Natural killer cell (primary cell): Measurements from ENCODE around the gene SLC44A1. TPM values are rescaled to one million over a fixed set of nuclear protein-coding genes. Genes with fewer than 3 reads are reported as not detected.

Source experiments
- ATAC-seq, 3 donors: fragments of 150-1000 bp in 2 of 3; fragments of 200-7000 bp in 1 of 3; cut with Tn5 transposase; 1 replicate in 1 of 3; 2 replicates in 2 of 3; pipeline ENCODE4 v1.10.0; 2021; ENCODE audit warnings: mild to moderate bottlenecking in 2 of 3, moderate library complexity in 2 of 3
- DNase-seq, 2 donors: peaks; one replicate each; pipeline versions ENCODE4 v3.0.0 to v3.0.0-alpha.2; 2013 to 2021; ENCODE audit warnings: mixed read lengths in 1 of 2
- H3K27ac ChIP-seq: one replicate; pipeline ENCODE4 v1.5.1; 2013; ENCODE audit warnings: mild to moderate bottlenecking, low read length
- H3K27me3 ChIP-seq: one replicate; pipeline ENCODE4 v1.6.1; 2013; ENCODE audit warnings: low read length; ENCODE audit not compliant: control insufficient read depth, insufficient read depth
- H3K36me3 ChIP-seq: one replicate; pipeline ENCODE4 v1.6.1; 2013; ENCODE audit warnings: low read length; ENCODE audit not compliant: control insufficient read depth, insufficient read depth
- H3K4me1 ChIP-seq: one replicate; pipeline ENCODE4 v1.6.1; 2013; ENCODE audit warnings: low read length; ENCODE audit not compliant: control insufficient read depth, insufficient read depth
- H3K4me3 ChIP-seq: one replicate; pipeline ENCODE4 v1.5.1; 2013; ENCODE audit warnings: low read length
- H3K9me3 ChIP-seq: one replicate; pipeline ENCODE4 v1.6.1; 2013; ENCODE audit warnings: low read length; ENCODE audit not compliant: control insufficient read depth, insufficient read depth
- H3K27ac Mint-ChIP-seq, 2 donors: one replicate each; pipeline ENCODE4 v1.8.0; 2022; ENCODE audit warnings: mild to moderate bottlenecking in 2 of 2, mixed read lengths in 2 of 2, moderate library complexity in 1 of 2
- H3K27me3 Mint-ChIP-seq, 2 donors: one replicate each; pipeline ENCODE4 v1.8.0; 2022; ENCODE audit warnings: low read depth in 2 of 2, mixed read lengths in 2 of 2
- H3K36me3 Mint-ChIP-seq: one replicate; pipeline ENCODE4 v1.8.0; 2022; ENCODE audit warnings: mixed read lengths
- H3K4me1 Mint-ChIP-seq, 2 donors: one replicate each; pipeline ENCODE4 v1.8.0; 2022; ENCODE audit warnings: mixed read lengths in 2 of 2
- H3K4me3 Mint-ChIP-seq: one replicate; pipeline ENCODE4 v1.8.0; 2022; ENCODE audit warnings: mild to moderate bottlenecking, moderate library complexity, mixed read lengths
- H3K9me3 Mint-ChIP-seq, 2 donors: one replicate each; pipeline ENCODE4 v1.8.0; 2022; ENCODE audit warnings: mixed read lengths in 2 of 2
- WGBS: methylation state at CpG from one replicate; pipeline ENCODE4 v1.1.7; 2013; ENCODE audit warnings: missing lambda C conversion rate; ENCODE audit not compliant: insufficient coverage; 5-methylcytosine and 5-hydroxymethylcytosine counted together
- intact Hi-C: fragments of 100-400 bp; cut with micrococcal nuclease; formaldehyde crosslinking; loops from one replicate; pipeline ENCODE4 v1.14.2; 2022
- total RNA-seq, 4 donors: library from RNA; stranded (reverse); fragments of 120-200 nt in 1 of 4; gene quantifications; one replicate each; pipeline versions ENCODE4 v1.2.3 to v1.2.4, GENCODE V29; 2013 to 2022
- TF ChIP-seq, protein P1 (sequence below): fragments of 200-600 bp; IDR thresholded peaks from one replicate; pipeline ENCODE4 v1.8.0; 2022; ENCODE audit warnings: antibody characterized with exemption

Gene SLC44A1
- total RNA-seq, 3 donors from 2014 or later (not counting 1 experiment from before 2014, with no cell fraction given): 7.1 to 8.3 (median 7.9) TPM

DNA sequence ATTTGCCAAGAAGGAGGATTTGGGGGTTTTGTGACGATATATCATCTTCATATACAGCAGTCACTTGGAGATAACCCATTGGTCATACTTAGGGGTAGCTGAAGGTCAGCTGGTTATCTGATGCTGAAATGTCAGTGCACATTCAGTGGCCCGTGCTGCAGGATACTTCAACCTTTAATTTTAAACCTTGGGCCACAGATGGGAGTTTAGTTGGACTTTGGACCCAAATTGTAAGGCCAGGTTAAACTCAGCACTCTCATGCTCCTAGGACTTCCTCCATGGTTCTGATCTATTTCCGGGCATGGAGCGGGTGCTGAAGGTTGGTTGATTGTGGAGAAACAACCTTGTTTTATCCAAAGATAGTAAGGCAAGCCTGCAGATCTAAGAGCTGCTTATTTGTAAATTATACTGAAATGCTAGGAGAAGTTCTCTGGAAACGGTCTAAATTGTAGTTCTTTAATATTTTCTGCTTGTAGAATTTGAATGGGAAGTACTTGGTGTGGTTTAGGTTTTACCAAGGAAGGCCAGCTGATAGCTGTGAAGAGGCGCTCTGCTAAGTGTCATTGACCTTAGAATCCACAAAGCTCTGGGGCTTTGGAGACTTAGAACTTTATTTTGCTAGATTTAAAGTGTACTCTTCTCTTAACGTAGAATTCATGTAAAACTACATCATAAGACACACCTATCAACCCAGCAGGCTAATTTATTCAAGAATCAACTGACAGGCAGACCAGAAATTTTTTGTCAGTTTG lies 38.6 kb downstream of the SLC44A1 start:
- H3K27ac ChIP-seq: no peak overlapping the region
- no peaks in the 10 kb centered on the region for H3K9me3 Mint-ChIP-seq
- no peak overlapping the region for H3K4me3 Mint-ChIP-seq
- no peaks in the 10 kb centered on the region for H3K27me3 Mint-ChIP-seq
- H3K9me3 ChIP-seq: no peaks in the 10 kb centered on the region
- H3K36me3 ChIP-seq: no peaks in the 10 kb centered on the region
- H3K36me3 Mint-ChIP-seq: no peaks in the 10 kb centered on the region
- no peak for ATAC-seq
- H3K4me1 ChIP-seq: no peaks in the 10 kb centered on the region
- TF ChIP-seq, protein P1, sequence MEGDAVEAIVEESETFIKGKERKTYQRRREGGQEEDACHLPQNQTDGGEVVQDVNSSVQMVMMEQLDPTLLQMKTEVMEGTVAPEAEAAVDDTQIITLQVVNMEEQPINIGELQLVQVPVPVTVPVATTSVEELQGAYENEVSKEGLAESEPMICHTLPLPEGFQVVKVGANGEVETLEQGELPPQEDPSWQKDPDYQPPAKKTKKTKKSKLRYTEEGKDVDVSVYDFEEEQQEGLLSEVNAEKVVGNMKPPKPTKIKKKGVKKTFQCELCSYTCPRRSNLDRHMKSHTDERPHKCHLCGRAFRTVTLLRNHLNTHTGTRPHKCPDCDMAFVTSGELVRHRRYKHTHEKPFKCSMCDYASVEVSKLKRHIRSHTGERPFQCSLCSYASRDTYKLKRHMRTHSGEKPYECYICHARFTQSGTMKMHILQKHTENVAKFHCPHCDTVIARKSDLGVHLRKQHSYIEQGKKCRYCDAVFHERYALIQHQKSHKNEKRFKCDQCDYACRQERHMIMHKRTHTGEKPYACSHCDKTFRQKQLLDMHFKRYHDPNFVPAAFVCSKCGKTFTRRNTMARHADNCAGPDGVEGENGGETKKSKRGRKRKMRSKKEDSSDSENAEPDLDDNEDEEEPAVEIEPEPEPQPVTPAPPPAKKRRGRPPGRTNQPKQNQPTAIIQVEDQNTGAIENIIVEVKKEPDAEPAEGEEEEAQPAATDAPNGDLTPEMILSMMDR: no peak
- intact Hi-C loops: no loop called here
- WGBS: 85% methylated on average over 6 of the region's 7 CpGs
- H3K4me3 ChIP-seq: no peak overlapping the region
- no peak for DNase-seq
- H3K27ac Mint-ChIP-seq: no peak overlapping the region
- H3K27me3 ChIP-seq: no peaks in the 10 kb centered on the region
- peaks cover 7% of the 10 kb centered on the region in 2 donors for H3K4me1 Mint-ChIP-seq

DNA sequence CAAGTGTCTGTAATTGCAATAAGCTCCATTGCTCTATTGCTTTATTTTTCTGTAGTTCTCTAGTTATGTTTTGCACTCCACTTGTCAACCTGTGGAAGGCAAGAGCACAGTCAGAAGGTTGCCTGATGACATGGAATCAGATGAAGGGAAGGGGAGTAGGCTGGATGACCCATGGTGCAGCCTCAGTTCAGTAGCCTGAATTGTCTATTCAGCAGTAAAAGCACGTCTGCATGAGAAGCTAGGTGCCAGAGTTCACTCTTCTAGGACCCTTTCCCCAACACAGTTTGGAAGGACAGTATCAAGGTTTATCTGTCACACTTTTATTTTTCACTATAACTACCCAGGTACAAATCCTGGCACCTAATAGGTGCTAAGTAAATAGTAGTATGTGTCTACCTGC lies 39.3 kb downstream of the SLC44A1 start:
- no peaks in the 10 kb centered on the region for H3K36me3 ChIP-seq
- no peak overlapping the region for H3K27ac Mint-ChIP-seq
- H3K27ac ChIP-seq: no peak overlapping the region
- 100% methylated on average over 1 of the region's 1 CpG for WGBS
- H3K4me1 ChIP-seq: no peaks in the 10 kb centered on the region
- DNase-seq: no peak
- H3K36me3 Mint-ChIP-seq: no peaks in the 10 kb centered on the region
- peaks cover 7% of the 10 kb centered on the region in 2 donors for H3K4me1 Mint-ChIP-seq
- H3K4me3 Mint-ChIP-seq: no peak overlapping the region
- H3K9me3 Mint-ChIP-seq: no peaks in the 10 kb centered on the region
- ATAC-seq: no peak
- TF ChIP-seq, protein P1: no peak
- no peaks in the 10 kb centered on the region for H3K27me3 Mint-ChIP-seq
- no peaks in the 10 kb centered on the region for H3K27me3 ChIP-seq
- no peak overlapping the region for H3K4me3 ChIP-seq
- intact Hi-C loops: no loop called here
- no peaks in the 10 kb centered on the region for H3K9me3 ChIP-seq

DNA sequence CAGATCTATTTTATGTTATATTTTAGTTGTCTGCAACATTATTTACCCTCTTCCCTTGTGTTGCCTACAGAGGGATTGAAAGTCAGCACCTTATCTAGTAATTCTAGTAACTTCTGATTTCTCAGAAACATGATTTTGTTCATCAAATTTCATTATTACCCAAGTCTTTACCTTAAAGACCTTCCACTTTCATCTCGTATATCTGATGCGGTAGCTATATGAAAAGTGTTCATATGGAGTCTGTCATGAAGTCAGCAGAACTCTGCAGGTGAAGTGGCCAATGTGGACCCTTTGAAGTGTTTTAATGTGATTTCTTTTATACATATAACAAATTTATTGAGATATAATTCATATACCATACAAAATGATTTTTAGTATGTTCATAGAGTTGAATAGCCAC lies 40.0 kb downstream of the SLC44A1 start:
- no peaks in the 10 kb centered on the region for H3K4me1 ChIP-seq
- DNase-seq (no peak), ATAC-seq (no peak)
- no peaks in the 10 kb centered on the region for H3K27me3 ChIP-seq
- Mint-ChIP-seq H3K4me1 (peaks cover 7% of the 10 kb centered on the region in 2 donors), H3K4me3 (no peak overlapping the region), H3K27me3 (no peaks in the 10 kb centered on the region), H3K9me3 (no peaks in the 10 kb centered on the region), H3K36me3 (no peaks in the 10 kb centered on the region), H3K27ac (no peak overlapping the region)
- H3K4me3 ChIP-seq: no peak overlapping the region
- TF ChIP-seq, protein P1: no peak
- no peak overlapping the region for H3K27ac ChIP-seq
- WGBS: no CpG with 5 or more reads among the region's 2 CpGs
- no peaks in the 10 kb centered on the region for H3K36me3 ChIP-seq
- H3K9me3 ChIP-seq: no peaks in the 10 kb centered on the region
- intact Hi-C loops: no loop called here

DNA sequence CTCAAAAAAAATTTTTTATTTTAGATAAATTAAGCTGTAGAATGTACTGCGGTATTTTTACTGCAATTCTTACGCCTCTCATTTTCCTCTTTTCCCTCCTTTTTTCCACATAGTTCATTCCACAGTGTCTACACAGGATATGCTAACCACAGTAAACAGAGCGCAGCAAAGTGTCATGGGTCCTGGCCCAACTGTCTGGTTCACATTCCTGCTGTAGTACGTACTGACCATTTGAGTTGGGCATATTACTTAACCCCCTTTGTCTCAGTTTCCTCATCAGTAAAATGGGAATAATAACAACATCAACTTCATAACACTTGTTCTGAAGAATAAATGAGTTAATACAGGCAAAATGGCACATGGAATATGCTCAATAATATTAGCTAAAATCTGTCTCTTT lies 41.6 kb downstream of the SLC44A1 start:
- Histone ChIP-seq H3K36me3 (no peaks in the 10 kb centered on the region), H3K9me3 (no peaks in the 10 kb centered on the region), H3K27ac (no peak overlapping the region), H3K27me3 (no peaks in the 10 kb centered on the region), H3K4me1 (no peaks in the 10 kb centered on the region), H3K4me3 (no peak overlapping the region)
- TF ChIP-seq, protein P1: no peak
- WGBS: 98% methylated on average over 4 of the region's 4 CpGs
- no peaks in the 10 kb centered on the region for H3K27me3 Mint-ChIP-seq
- no peak for DNase-seq
- H3K4me3 Mint-ChIP-seq: no peak overlapping the region
- H3K4me1 Mint-ChIP-seq: peaks cover 7% of the 10 kb centered on the region in 2 donors
- no peak overlapping the region for H3K27ac Mint-ChIP-seq
- H3K9me3 Mint-ChIP-seq: no peaks in the 10 kb centered on the region
- ATAC-seq: no peak
- no peaks in the 10 kb centered on the region for H3K36me3 Mint-ChIP-seq
- intact Hi-C loops: no loop called here
